Loucy (cell line): ENCODE data around the gene TMEM38A.

Experiments used
- CTCF ChIP-seq: fragments of 200-600 bp; sonication (generic); conservative IDR thresholded peaks from 2 replicates; pipeline ENCODE4 v1.5.1; 2014; ENCODE audit warnings: mild to moderate bottlenecking, antibody characterized with exemption, low read length
- EZH2phosphoT487 ChIP-seq: fragments of 200-600 bp; IDR thresholded peaks from 2 replicates; pipeline ENCODE4 v1.6.1; 2018; ENCODE audit warnings: antibody characterized with exemption, mild to moderate bottlenecking, moderate library complexity, borderline replicate concordance

GRCh38 chr19:16673231-16673630 lies 12.3 kb downstream of the TMEM38A start:
- TF ChIP-seq CTCF: no peak
- TF ChIP-seq EZH2phosphoT487: no peak
